HEK293 (cell line): ENCODE data around the gene GNPTAB.

Experiments
- BCL6B ChIP-seq: fragments of 450-650 bp; formaldehyde crosslinking; IDR thresholded peaks from 2 replicates; pipeline ENCODE4 v1.5.1; 2017; ENCODE audit warnings: missing biosample characterization, missing genetic modification characterization
- GFI1B ChIP-seq: fragments of 450-650 bp; formaldehyde crosslinking; IDR thresholded peaks from 2 replicates; pipeline ENCODE4 v1.5.1; 2016; ENCODE audit warnings: missing biosample characterization, missing genetic modification characterization
- GLIS1 ChIP-seq: fragments of 450-650 bp; formaldehyde crosslinking; IDR thresholded peaks from 2 replicates; pipeline ENCODE4 v1.5.1; 2016; ENCODE audit warnings: missing biosample characterization, missing genetic modification characterization
- KLF7 ChIP-seq: fragments of 450-650 bp; formaldehyde crosslinking; IDR thresholded peaks from 2 replicates; pipeline ENCODE4 v1.5.1; 2016; ENCODE audit warnings: missing biosample characterization, missing genetic modification characterization, borderline replicate concordance
- OSR2 ChIP-seq: fragments of 450-650 bp; formaldehyde crosslinking; IDR thresholded peaks from 2 replicates; pipeline ENCODE4 v1.5.1; 2016; ENCODE audit warnings: missing biosample characterization, missing genetic modification characterization
- WT1 ChIP-seq: fragments of 450-650 bp; formaldehyde crosslinking; IDR thresholded peaks from 2 replicates; pipeline ENCODE4 v1.5.1; 2016; ENCODE audit warnings: missing biosample characterization, missing genetic modification characterization
- YY1 ChIP-seq: fragments of 450-650 bp; formaldehyde crosslinking; IDR thresholded peaks from 2 replicates; pipeline ENCODE4 v1.5.1; 2018; ENCODE audit warnings: missing biosample characterization, missing genetic modification characterization
- ZBTB1 ChIP-seq: fragments of 450-650 bp; formaldehyde crosslinking; IDR thresholded peaks from 2 replicates; pipeline ENCODE4 v1.5.1; 2016; ENCODE audit warnings: missing biosample characterization, missing genetic modification characterization
- ZBTB10 ChIP-seq: fragments of 450-650 bp; formaldehyde crosslinking; IDR thresholded peaks from 2 replicates; pipeline ENCODE4 v1.5.1; 2016; ENCODE audit warnings: missing biosample characterization, missing genetic modification characterization
- ZBTB17 ChIP-seq: fragments of 450-650 bp; formaldehyde crosslinking; IDR thresholded peaks from 2 replicates; pipeline ENCODE4 v1.5.1; 2016; ENCODE audit warnings: missing biosample characterization, missing genetic modification characterization
- ZBTB21 ChIP-seq: fragments of 450-650 bp; formaldehyde crosslinking; IDR thresholded peaks from 2 replicates; pipeline ENCODE4 v1.5.1; 2017; ENCODE audit warnings: missing biosample characterization, missing genetic modification characterization
- ZIC2 ChIP-seq: fragments of 450-650 bp; formaldehyde crosslinking; IDR thresholded peaks from 2 replicates; pipeline ENCODE4 v1.5.1; 2016; ENCODE audit warnings: missing biosample characterization, missing genetic modification characterization
- ZNF132 ChIP-seq: fragments of 450-650 bp; formaldehyde crosslinking; IDR thresholded peaks from 2 replicates; pipeline ENCODE4 v1.5.1; 2017; ENCODE audit warnings: missing biosample characterization, missing genetic modification characterization, borderline replicate concordance
- ZNF146 ChIP-seq: fragments of 450-650 bp; formaldehyde crosslinking; IDR thresholded peaks from 2 replicates; pipeline ENCODE4 v1.5.1; 2016; ENCODE audit warnings: missing biosample characterization, missing genetic modification characterization
- ZNF184 ChIP-seq: fragments of 450-650 bp; IDR thresholded peaks from 2 replicates; pipeline ENCODE4 v1.5.1; 2018; ENCODE audit warnings: missing biosample characterization, mild to moderate bottlenecking, missing genetic modification characterization
- ZNF202 ChIP-seq: fragments of 450-650 bp; formaldehyde crosslinking; IDR thresholded peaks from 2 replicates; pipeline ENCODE4 v1.5.1; 2016; ENCODE audit warnings: missing biosample characterization, missing genetic modification characterization, borderline replicate concordance
- ZNF214 ChIP-seq: fragments of 450-650 bp; formaldehyde crosslinking; IDR thresholded peaks from 2 replicates; pipeline ENCODE4 v1.5.1; 2017; ENCODE audit warnings: missing biosample characterization, mild to moderate bottlenecking, missing genetic modification characterization, borderline replicate concordance
- ZNF23 ChIP-seq: fragments of 450-650 bp; formaldehyde crosslinking; IDR thresholded peaks from 2 replicates; pipeline ENCODE4 v1.5.1; 2016; ENCODE audit warnings: missing biosample characterization, missing genetic modification characterization, borderline replicate concordance
- ZNF335 ChIP-seq: fragments of 450-650 bp; formaldehyde crosslinking; conservative IDR thresholded peaks from 2 replicates; pipeline ENCODE4 v1.5.1; 2016; ENCODE audit warnings: missing biosample characterization, missing genetic modification characterization
- ZNF37A ChIP-seq: fragments of 450-650 bp; IDR thresholded peaks from 2 replicates; pipeline ENCODE4 v1.5.1; 2018; ENCODE audit warnings: missing biosample characterization, missing genetic modification characterization
- ZNF394 ChIP-seq: fragments of 450-650 bp; formaldehyde crosslinking; IDR thresholded peaks from 2 replicates; pipeline ENCODE4 v1.5.1; 2016; ENCODE audit warnings: missing biosample characterization, missing genetic modification characterization, mild to moderate bottlenecking, moderate library complexity, borderline replicate concordance
- ZNF426 ChIP-seq: fragments of 450-650 bp; formaldehyde crosslinking; IDR thresholded peaks from 2 replicates; pipeline ENCODE4 v1.5.1; 2017; ENCODE audit warnings: missing biosample characterization, missing genetic modification characterization, mild to moderate bottlenecking, inconsistent platforms, moderate library complexity
- ZNF530 ChIP-seq: fragments of 450-650 bp; formaldehyde crosslinking; IDR thresholded peaks from 2 replicates; pipeline ENCODE4 v1.5.1; 2016; ENCODE audit warnings: low read depth, missing biosample characterization, missing genetic modification characterization
- ZNF544 ChIP-seq: fragments of 450-650 bp; formaldehyde crosslinking; IDR thresholded peaks from 2 replicates; pipeline ENCODE4 v1.5.0; 2017; ENCODE audit warnings: missing biosample characterization, missing genetic modification characterization
- ZNF560 ChIP-seq: fragments of 450-650 bp; formaldehyde crosslinking; IDR thresholded peaks from 2 replicates; pipeline ENCODE4 v1.5.1; 2017; ENCODE audit warnings: missing biosample characterization, missing genetic modification characterization, borderline replicate concordance
- ZNF624 ChIP-seq: fragments of 450-650 bp; formaldehyde crosslinking; IDR thresholded peaks from 2 replicates; pipeline ENCODE4 v1.5.1; 2017; ENCODE audit warnings: missing biosample characterization, missing genetic modification characterization
- ZNF664 ChIP-seq: fragments of 450-650 bp; formaldehyde crosslinking; IDR thresholded peaks from 2 replicates; pipeline ENCODE4 v1.5.1; 2016; ENCODE audit warnings: missing biosample characterization, missing genetic modification characterization
- ZNF677 ChIP-seq: fragments of 450-650 bp; IDR thresholded peaks from 2 replicates; pipeline ENCODE4 v1.5.0; 2018; ENCODE audit warnings: missing biosample characterization, mild to moderate bottlenecking, missing genetic modification characterization, moderate library complexity
- ZNF747 ChIP-seq: fragments of 450-650 bp; formaldehyde crosslinking; IDR thresholded peaks from 2 replicates; pipeline ENCODE4 v1.5.1; 2016; ENCODE audit warnings: missing biosample characterization, missing genetic modification characterization
- ZNF785 ChIP-seq: fragments of 450-650 bp; formaldehyde crosslinking; IDR thresholded peaks from 2 replicates; pipeline ENCODE4 v1.5.1; 2016; ENCODE audit warnings: missing biosample characterization, missing genetic modification characterization
- ZNF792 ChIP-seq: fragments of 450-650 bp; formaldehyde crosslinking; IDR thresholded peaks from 2 replicates; pipeline ENCODE4 v1.5.1; 2016; ENCODE audit warnings: missing biosample characterization, missing genetic modification characterization
- ZNF837 ChIP-seq: fragments of 450-650 bp; formaldehyde crosslinking; IDR thresholded peaks from 2 replicates; pipeline ENCODE4 v1.5.1; 2016; ENCODE audit warnings: missing biosample characterization, missing genetic modification characterization
- TF ChIP-seq, protein P1 (sequence below): fragments of 450-650 bp; formaldehyde crosslinking; IDR thresholded peaks from 2 replicates; pipeline ENCODE4 v1.5.1; 2017; ENCODE audit warnings: missing biosample characterization, missing genetic modification characterization
- TF ChIP-seq, protein P2 (sequence below): fragments of 450-650 bp; formaldehyde crosslinking; IDR thresholded peaks from 2 replicates; pipeline ENCODE4 v1.5.1; 2016; ENCODE audit warnings: missing biosample characterization, missing genetic modification characterization

GNPTAB gene

GRCh38 chr12:101876861-101877805 is 46.4 kb upstream of the GNPTAB start, which contains the start of gene DRAM1 (continued):
- TF ChIP-seq, protein P1, sequence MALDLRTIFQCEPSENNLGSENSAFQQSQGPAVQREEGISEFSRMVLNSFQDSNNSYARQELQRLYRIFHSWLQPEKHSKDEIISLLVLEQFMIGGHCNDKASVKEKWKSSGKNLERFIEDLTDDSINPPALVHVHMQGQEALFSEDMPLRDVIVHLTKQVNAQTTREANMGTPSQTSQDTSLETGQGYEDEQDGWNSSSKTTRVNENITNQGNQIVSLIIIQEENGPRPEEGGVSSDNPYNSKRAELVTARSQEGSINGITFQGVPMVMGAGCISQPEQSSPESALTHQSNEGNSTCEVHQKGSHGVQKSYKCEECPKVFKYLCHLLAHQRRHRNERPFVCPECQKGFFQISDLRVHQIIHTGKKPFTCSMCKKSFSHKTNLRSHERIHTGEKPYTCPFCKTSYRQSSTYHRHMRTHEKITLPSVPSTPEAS (tag by site-specific recombination): no peak
- TF ChIP-seq ZNF544 (tag by site-specific recombination): no peak
- TF ChIP-seq, protein P2, sequence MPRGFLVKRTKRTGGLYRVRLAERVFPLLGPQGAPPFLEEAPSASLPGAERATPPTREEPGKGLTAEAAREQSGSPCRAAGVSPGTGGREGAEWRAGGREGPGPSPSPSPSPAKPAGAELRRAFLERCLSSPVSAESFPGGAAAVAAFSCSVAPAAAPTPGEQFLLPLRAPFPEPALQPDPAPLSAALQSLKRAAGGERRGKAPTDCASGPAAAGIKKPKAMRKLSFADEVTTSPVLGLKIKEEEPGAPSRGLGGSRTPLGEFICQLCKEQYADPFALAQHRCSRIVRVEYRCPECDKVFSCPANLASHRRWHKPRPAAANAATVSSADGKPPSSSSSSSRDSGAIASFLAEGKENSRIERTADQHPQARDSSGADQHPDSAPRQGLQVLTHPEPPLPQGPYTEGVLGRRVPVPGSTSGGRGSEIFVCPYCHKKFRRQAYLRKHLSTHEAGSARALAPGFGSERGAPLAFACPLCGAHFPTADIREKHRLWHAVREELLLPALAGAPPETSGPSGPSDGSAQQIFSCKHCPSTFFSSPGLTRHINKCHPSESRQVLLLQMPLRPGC: no peak
- 0 out of 2 replicates have a peak, but pooled peaks have one; percentile 16 for TF ChIP-seq ZNF37A (tag by site-specific recombination)
- TF ChIP-seq ZBTB10 (tag by site-specific recombination): peak; percentile 82
- TF ChIP-seq ZNF664 (tag by site-specific recombination): no peak
- TF ChIP-seq ZNF214: no peak
- TF ChIP-seq ZBTB17 (tag by site-specific recombination): no peak
- TF ChIP-seq OSR2: no peak
- TF ChIP-seq ZNF677 (tag by site-specific recombination): no peak
- TF ChIP-seq ZBTB21 (tag by site-specific recombination): peak; percentile 28; the same call in 1 of the 2 replicates
- 0 out of 2 replicates have a peak, but pooled peaks have one; percentile 24 for TF ChIP-seq KLF7
- TF ChIP-seq ZNF184 (tag by site-specific recombination): no peak
- no peak for TF ChIP-seq ZNF23 (tag by site-specific recombination)
- TF ChIP-seq ZNF132 (tag by site-specific recombination): no peak
- peak; percentile 60; the same call in 1 of the 2 replicates for TF ChIP-seq ZIC2 (tag by site-specific recombination)
- TF ChIP-seq ZNF560: no peak
- TF ChIP-seq ZNF624 (tag by site-specific recombination): no peak
- no peak for TF ChIP-seq WT1 (tag by site-specific recombination)
- TF ChIP-seq GLIS1: peak; percentile 65
- TF ChIP-seq ZNF837 (tag by site-specific recombination): no peak
- TF ChIP-seq ZBTB1: no peak
- no peak for TF ChIP-seq BCL6B (tag by site-specific recombination)
- TF ChIP-seq ZNF335 (tag by site-specific recombination): peak; percentile 82
- TF ChIP-seq ZNF785: no peak
- no peak for TF ChIP-seq ZNF146
- TF ChIP-seq YY1 (tag by site-specific recombination): peak; percentile 33; the same call in 1 of the 2 replicates
- no peak for TF ChIP-seq ZNF426
- TF ChIP-seq ZNF792: no peak
- no peak for TF ChIP-seq ZNF202 (tag by site-specific recombination)
- peak; percentile 39; the same call in 1 of the 2 replicates for TF ChIP-seq GFI1B (tag by site-specific recombination)
- peak; percentile 49; the same call in 1 of the 2 replicates for TF ChIP-seq ZNF394
- TF ChIP-seq ZNF747 (tag by site-specific recombination): no peak
- TF ChIP-seq ZNF530 (tag by site-specific recombination): no peak
